HepG2 (cell line): ENCODE measurements around the gene ARPC1A. TPM values are rescaled to one million over a fixed set of nuclear protein-coding genes. Genes with fewer than 3 reads are reported as not detected.

ENCODE experiments used
- CCDC6 ChIP-seq: sonication (generic); formaldehyde crosslinking; IDR thresholded peaks from 2 replicates; pipeline ENCODE4 v1.8.1; 2022; ENCODE audit warnings: mild to moderate bottlenecking, missing genetic modification reagents, moderate library complexity
- DMTF1 ChIP-seq: sonication (generic); formaldehyde crosslinking; IDR thresholded peaks from 2 replicates; pipeline ENCODE4 v1.4.0; 2020; ENCODE audit warnings: mild to moderate bottlenecking, missing genetic modification reagents
- HNF1B ChIP-seq: sonication (generic); formaldehyde crosslinking; IDR thresholded peaks from 2 replicates; pipeline ENCODE4 v1.5.1; 2020; ENCODE audit warnings: mild to moderate bottlenecking, moderate library complexity, missing genetic modification reagents
- MEF2D ChIP-seq: sonication (generic); formaldehyde crosslinking; IDR thresholded peaks from 2 replicates; pipeline ENCODE4 v1.5.1; 2020; ENCODE audit warnings: mild to moderate bottlenecking, missing genetic modification reagents
- NR2C2 ChIP-seq: sonication (generic); formaldehyde crosslinking; IDR thresholded peaks from 2 replicates; pipeline ENCODE4 v1.4.0; 2020; ENCODE audit warnings: missing genetic modification reagents, mild to moderate bottlenecking, moderate library complexity, borderline replicate concordance
- SALL2 ChIP-seq: sonication (generic); formaldehyde crosslinking; IDR thresholded peaks from 2 replicates; pipeline ENCODE4 v1.8.1; 2023; ENCODE audit warnings: mild to moderate bottlenecking, missing genetic modification reagents, inconsistent platforms
- SIN3A ChIP-seq: IDR thresholded peaks from 2 replicates; pipeline ENCODE4 v1.6.1; 2011; ENCODE audit warnings: low read depth, mild to moderate bottlenecking, control low read depth, low read length, borderline replicate concordance
- TOE1 ChIP-seq: sonication (generic); formaldehyde crosslinking; IDR thresholded peaks from 2 replicates; pipeline ENCODE4 v1.4.0; 2020; ENCODE audit warnings: mild to moderate bottlenecking, missing genetic modification reagents
- ZBTB26 ChIP-seq: IDR thresholded peaks from 2 replicates; pipeline ENCODE4 v1.6.1; 2016; ENCODE audit warnings: missing compliant biosample characterization, missing genetic modification reagents, borderline replicate concordance
- ZGPAT ChIP-seq: IDR thresholded peaks from 2 replicates; pipeline ENCODE4 v1.6.1; 2016; ENCODE audit warnings: mild to moderate bottlenecking
- ZNF10 ChIP-seq: sonication (generic); formaldehyde crosslinking; IDR thresholded peaks from 2 replicates; pipeline ENCODE4 v1.4.0; 2020; ENCODE audit warnings: mild to moderate bottlenecking, low read depth, missing genetic modification reagents, borderline replicate concordance
- ZNF142 ChIP-seq: sonication (generic); formaldehyde crosslinking; IDR thresholded peaks from 2 replicates; pipeline ENCODE4 v1.4.0; 2020; ENCODE audit warnings: missing genetic modification reagents
- ZNF180 ChIP-seq: sonication (generic); formaldehyde crosslinking; IDR thresholded peaks from 2 replicates; pipeline ENCODE4 v1.4.0; 2020; ENCODE audit warnings: low read depth, missing genetic modification reagents, borderline replicate concordance
- polyA plus RNA-seq, 8 experiments: library from polyadenylated mRNA; depleted of rRNA in 3 of 8; stranded (reverse) in 7 of 8; unstranded in 1 of 8; fragments of >200 nt; fragmentation: Illumina TruSeq in 4 of 8; extraction: Trizol in 4 of 8; gene quantifications; 2 replicates each; pipeline versions ENCODE4 v1.2.1 to v1.2.3, GENCODE V29; 2011 to 2016; ENCODE audit warnings: low read depth in 4 of 8, missing spikeins in 1 of 8, mixed read lengths in 1 of 8; ENCODE audit not compliant: insufficient read depth in 1 of 8
- total RNA-seq, 5 experiments: library from RNA; depleted of rRNA; stranded (reverse); fragments of >200 nt; fragmentation: Illumina TruSeq; extraction: Trizol; gene quantifications; 2 replicates each; pipeline ENCODE4 v1.2.3, GENCODE V29; 2016; ENCODE audit warnings: low read depth in 1 of 5

ARPC1A gene
- total and polyA plus RNA-seq, 2 of the 13 experiments (the other 11 are each of a cell fraction or from before 2014, with no cell fraction given), result 44.3 to 88.5 TPM

GRCh38 chr7:99408379-99409191 lies 82.9 kb downstream of the ARPC1A start, which contains the start of the genes BUD31 and PDAP1 (continued):
- TF ChIP-seq HNF1B (CRISPR knock-in tag) (peak; percentile 96), ZNF180 (CRISPR knock-in tag) (no peak), TOE1 (CRISPR knock-in tag) (peak; percentile 26; the same call in 1 of the 2 replicates), DMTF1 (CRISPR knock-in tag) (no peak), ZNF10 (CRISPR knock-in tag) (no peak), ZNF142 (CRISPR knock-in tag) (peak; percentile 21; the same call in 1 of the 2 replicates), CCDC6 (CRISPR knock-in tag) (peak; percentile 80; the same call in 1 of the 2 replicates), SALL2 (CRISPR knock-in tag) (peak; percentile 50; the same call in 1 of the 2 replicates), MEF2D (CRISPR knock-in tag) (peak; percentile 74; the same call in 1 of the 2 replicates), SIN3A (peak; percentile 91), ZGPAT (CRISPR knock-in tag) (peak; percentile 92), NR2C2 (CRISPR knock-in tag) (peak; percentile 99), ZBTB26 (CRISPR knock-in tag) (peak; percentile 78; the same call in 1 of the 2 replicates)
